Immature natural killer cell (primary cell): ENCODE results near the gene SLC30A10. TPM values are rescaled to one million over a fixed set of nuclear protein-coding genes. Genes with fewer than 3 reads are reported as not detected.
"Not testable (repeated sequence)": the region's sequence is repeated elsewhere in the genome, so short reads cannot be mapped to it uniquely, and the experiment has no call there.

Source experiments
- DNase-seq, 3 donors: peaks; one replicate each; pipeline ENCODE4 v3.0.0; 2022; ENCODE audit warnings: mixed read lengths in 1 of 3
- H3K27ac Mint-ChIP-seq, 6 donors: one replicate each; pipeline ENCODE4 v1.8.0; 2020; ENCODE audit warnings: mixed read lengths in 6 of 6, mild to moderate bottlenecking in 5 of 6, inconsistent platforms in 4 of 6, moderate library complexity in 3 of 6
- H3K27me3 Mint-ChIP-seq, 3 donors: one replicate each; pipeline ENCODE4 v1.8.0; 2020 to 2021; ENCODE audit warnings: low read depth in 3 of 3, mild to moderate bottlenecking in 3 of 3, mixed read lengths in 3 of 3, moderate library complexity in 3 of 3, inconsistent platforms in 1 of 3
- H3K36me3 Mint-ChIP-seq, 3 donors: one replicate each; pipeline ENCODE4 v1.8.0; 2020; ENCODE audit warnings: mixed read lengths in 3 of 3, inconsistent platforms in 2 of 3, mild to moderate bottlenecking in 2 of 3
- H3K4me1 Mint-ChIP-seq, 2 donors: one replicate each; pipeline ENCODE4 v1.8.0; 2020; ENCODE audit warnings: inconsistent platforms in 2 of 2, mild to moderate bottlenecking in 2 of 2, mixed read lengths in 2 of 2, moderate library complexity in 1 of 2
- H3K4me3 Mint-ChIP-seq, 5 donors: one replicate each; pipeline ENCODE4 v1.8.0; 2020; ENCODE audit warnings: mild to moderate bottlenecking in 5 of 5, mixed read lengths in 5 of 5, inconsistent platforms in 3 of 5, moderate library complexity in 3 of 5
- H3K9me3 Mint-ChIP-seq, 6 donors: one replicate each; pipeline ENCODE4 v1.8.0; 2020; ENCODE audit warnings: mild to moderate bottlenecking in 6 of 6, mixed read lengths in 6 of 6, inconsistent platforms in 4 of 6, moderate library complexity in 3 of 6
- polyA plus RNA-seq, 3 donors: library from polyadenylated mRNA; unstranded; fragments of 300-500 nt; fragmentation: Illumina TruSeq; gene quantifications; one replicate each; pipeline ENCODE4 v1.2.3, GENCODE V29; 2021

Gene SLC30A10
- not detected for polyA plus RNA-seq

DNA sequence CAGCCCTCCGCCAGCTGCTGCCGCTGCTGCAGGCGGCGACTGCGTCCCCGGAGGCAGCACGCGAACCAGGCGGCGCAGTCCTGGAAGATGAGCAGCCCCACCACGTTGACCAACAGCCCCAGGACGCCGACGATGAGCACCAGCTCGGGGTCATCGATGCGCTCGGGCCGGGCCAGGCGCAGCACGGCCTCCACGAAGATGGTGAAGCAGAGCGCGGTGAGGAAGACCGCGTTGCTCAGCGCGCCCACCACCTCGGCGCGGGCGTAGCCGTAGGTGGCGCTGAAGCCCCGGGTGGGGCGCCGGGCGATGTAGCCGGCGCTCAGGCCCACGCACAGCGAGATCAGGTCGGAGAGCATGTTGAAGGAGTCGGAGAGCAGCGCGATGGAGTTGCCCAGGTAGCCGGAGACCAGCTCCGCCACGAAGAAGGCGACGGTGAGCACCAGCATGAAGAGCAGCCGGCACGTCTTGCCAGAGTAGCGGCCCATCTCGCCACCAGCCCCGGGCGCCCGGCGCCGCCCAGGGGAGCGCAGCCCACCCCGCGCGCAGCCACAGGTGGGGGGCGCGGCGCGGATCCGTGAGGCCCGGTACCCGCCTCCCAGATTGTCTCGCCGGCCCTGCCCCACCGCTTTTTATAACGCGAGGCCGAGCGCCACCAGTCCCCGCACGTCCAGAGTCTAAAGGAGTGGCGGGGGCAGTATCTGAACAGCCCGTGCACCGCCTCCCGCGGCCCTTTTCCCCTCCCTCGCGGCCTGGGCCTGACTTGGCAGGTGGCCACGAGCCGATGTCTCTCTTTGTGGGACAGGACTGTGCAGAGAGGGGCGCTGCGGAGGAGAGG lies at the start of gene SLC30A10:
Gene SLC30A10 (minus strand): TSS at position 602 of the 835 bp plus-strand sequence. CDS start 117 bp downstream, at position 485.
- DNase-seq = no peak

DNA sequence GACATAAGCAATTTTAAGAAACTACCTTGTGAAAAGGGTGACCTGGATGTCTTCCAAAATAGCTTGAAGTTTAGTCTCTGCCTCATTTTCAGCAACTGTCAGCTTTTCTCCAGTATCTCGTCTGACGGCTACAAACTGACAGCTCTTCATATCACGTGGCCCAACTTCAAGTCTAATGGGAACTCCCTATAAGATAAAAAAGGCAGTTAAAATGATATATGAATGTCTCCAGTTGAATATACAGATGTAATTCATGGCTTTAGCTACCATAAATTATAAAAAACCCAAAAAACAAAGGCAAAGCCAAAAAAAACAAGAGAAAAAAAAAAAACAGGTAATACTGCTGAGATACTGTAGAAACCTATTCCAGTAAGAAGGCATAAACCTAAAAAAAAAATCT lies 44.9 kb upstream of the SLC30A10 start:
- Mint-ChIP-seq H3K27me3 (no peaks in the 10 kb centered on the region), H3K36me3 (peaks cover 21 to 49% (median 40%) of the 10 kb centered on the region in 3 donors), H3K4me3 (no peak overlapping the region), H3K4me1 (no peaks in the 10 kb centered on the region), H3K9me3 (no peaks in the 10 kb centered on the region), H3K27ac (no peak overlapping the region)
- DNase-seq = no peak

More for the DNA sequence above, at the start of gene SLC30A10:
- Mint-ChIP-seq H3K4me3 (peak within 1 kb of the TSS in 3 of 5 donors; percentile 11 to 73 (median 60)), H3K36me3 (no peaks in the 10 kb centered on the region), H3K27ac (no peak within 1 kb of the TSS), H3K4me1 (peaks cover 8 to 14% of the 10 kb centered on the region in 2 donors), H3K27me3 (peaks cover 9 to 20% (median 12%) of the 10 kb centered on the region in 3 donors), H3K9me3 (peaks cover 0 to 9% (median 0%) of the 10 kb centered on the region in 6 donors)

GRCh38 chr1:219967361-219967760 lies 39.0 kb upstream of the SLC30A10 start:
- no peaks in the 10 kb centered on the region for H3K9me3 Mint-ChIP-seq
- peak overlapping the region in 1 of 6 donors; percentile 17 for H3K27ac Mint-ChIP-seq
- H3K4me1 Mint-ChIP-seq = no peaks in the 10 kb centered on the region
- H3K4me3 Mint-ChIP-seq = no peak overlapping the region
- H3K36me3 Mint-ChIP-seq = peaks cover 15 to 25% (median 18%) of the 10 kb centered on the region in 3 donors
- peaks cover 0 to 3% (median 0%) of the 10 kb centered on the region in 3 donors for H3K27me3 Mint-ChIP-seq
- no peak for DNase-seq

- no peaks in the 10 kb centered on the region for H3K4me1 Mint-ChIP-seq
- H3K4me3 Mint-ChIP-seq = no peak overlapping the region
- no peak overlapping the region for H3K27ac Mint-ChIP-seq
- H3K27me3 Mint-ChIP-seq = peaks cover 0 to 3% (median 1%) of the 10 kb centered on the region in 3 donors
- no peaks in the 10 kb centered on the region for H3K9me3 Mint-ChIP-seq
- H3K36me3 Mint-ChIP-seq = peaks cover 15 to 25% (median 18%) of the 10 kb centered on the region in 3 donors
- no peak for DNase-seq
Observed at GRCh38 chr1:219966071-219966349, 37.7 kb upstream of the SLC30A10 start.

GRCh38 chr1:219965285-219966070 lies 37.1 kb upstream of the SLC30A10 start:
- peaks cover 15 to 25% (median 18%) of the 10 kb centered on the region in 3 donors for H3K36me3 Mint-ChIP-seq
- H3K4me3 Mint-ChIP-seq = no peak overlapping the region
- H3K27ac Mint-ChIP-seq = no peak overlapping the region
- no peaks in the 10 kb centered on the region for H3K4me1 Mint-ChIP-seq
- no peak for DNase-seq
- H3K27me3 Mint-ChIP-seq = peaks cover 0 to 3% (median 1%) of the 10 kb centered on the region in 3 donors
- no peaks in the 10 kb centered on the region for H3K9me3 Mint-ChIP-seq

- Mint-ChIP-seq H3K27ac (no peak overlapping the region), H3K36me3 (peaks cover 8 to 20% (median 9%) of the 10 kb centered on the region in 3 donors), H3K9me3 (no peaks in the 10 kb centered on the region), H3K4me3 (no peak overlapping the region), H3K27me3 (peaks cover 0 to 5% (median 1%) of the 10 kb centered on the region in 3 donors), H3K4me1 (no peaks in the 10 kb centered on the region)
- DNase-seq = no peak
Observed at GRCh38 chr1:219963432-219963831, 35.1 kb upstream of the SLC30A10 start.

DNA sequence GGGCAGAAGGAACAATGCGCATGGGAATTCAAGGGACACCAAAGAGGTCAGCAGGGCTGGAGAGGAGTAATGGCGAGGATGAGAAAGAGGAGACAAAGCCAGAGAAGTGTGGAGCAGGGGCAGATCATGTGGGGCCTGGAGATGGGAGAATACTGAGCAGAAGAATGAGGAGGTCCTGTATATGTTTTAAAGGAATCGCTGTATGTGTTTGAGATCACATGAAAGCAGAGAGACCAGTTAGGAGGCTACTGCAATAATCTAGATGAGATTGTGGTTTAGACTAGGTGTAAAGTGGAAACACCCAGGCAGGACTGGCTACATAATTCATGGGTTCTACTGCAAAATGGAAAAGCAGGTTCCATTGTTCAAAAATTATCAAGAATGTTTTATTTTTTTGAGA lies 33.3 kb upstream of the SLC30A10 start:
- Mint-ChIP-seq H3K27me3 (peaks cover 0 to 5% (median 1%) of the 10 kb centered on the region in 3 donors), H3K4me3 (no peak overlapping the region), H3K4me1 (no peaks in the 10 kb centered on the region), H3K36me3 (peaks cover 0 to 6% (median 0%) of the 10 kb centered on the region in 3 donors), H3K27ac (no peak overlapping the region), H3K9me3 (no peaks in the 10 kb centered on the region)
- no peak for DNase-seq

GRCh38 chr1:219959540-219960203 lies 31.3 kb upstream of the SLC30A10 start:
- Mint-ChIP-seq H3K27me3 (peaks cover 0 to 10% (median 1%) of the 10 kb centered on the region in 3 donors), H3K4me3 (no peak overlapping the region), H3K27ac (peak overlapping the region in 1 of 6 donors; percentile 81), H3K36me3 (peaks cover 0 to 6% (median 0%) of the 10 kb centered on the region in 3 donors), H3K9me3 (no peaks in the 10 kb centered on the region), H3K4me1 (no peaks in the 10 kb centered on the region)
- no peak for DNase-seq

DNA sequence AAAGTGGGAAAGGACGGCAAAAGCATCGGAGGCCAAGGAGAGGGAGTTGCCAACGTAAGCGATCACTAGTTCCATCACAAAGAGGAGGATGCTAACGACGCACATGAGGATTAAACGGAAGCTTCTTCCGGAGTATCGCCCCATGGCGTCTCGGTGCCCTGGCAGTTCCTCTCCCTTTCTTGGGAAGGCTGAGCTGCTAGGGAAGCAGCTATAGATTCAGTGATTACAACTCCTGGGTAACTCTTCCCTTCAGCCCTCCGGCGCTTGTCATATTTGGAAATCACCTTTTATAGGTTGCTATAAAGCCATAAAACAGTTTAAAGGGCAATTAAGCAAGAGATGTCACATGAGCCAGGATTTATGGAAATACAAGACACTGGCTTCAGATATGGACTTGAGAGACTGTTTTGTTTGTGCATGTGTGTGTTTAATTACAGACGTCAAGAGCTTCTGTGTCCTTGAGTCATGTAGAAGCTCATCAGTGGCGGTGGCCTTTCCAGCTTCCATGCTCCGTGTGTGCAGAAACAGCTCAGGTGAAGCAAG lies 30.6 kb upstream of the SLC30A10 start:
- peaks cover 0 to under 1% (median 0%) of the 10 kb centered on the region in 3 donors for H3K36me3 Mint-ChIP-seq
- no peak for DNase-seq
- H3K27ac Mint-ChIP-seq = no peak overlapping the region
- no peaks in the 10 kb centered on the region for H3K4me1 Mint-ChIP-seq
- H3K4me3 Mint-ChIP-seq = no peak overlapping the region
- H3K27me3 Mint-ChIP-seq = peaks cover 0 to 7% (median 3%) of the 10 kb centered on the region in 3 donors
- H3K9me3 Mint-ChIP-seq = no peaks in the 10 kb centered on the region

DNA sequence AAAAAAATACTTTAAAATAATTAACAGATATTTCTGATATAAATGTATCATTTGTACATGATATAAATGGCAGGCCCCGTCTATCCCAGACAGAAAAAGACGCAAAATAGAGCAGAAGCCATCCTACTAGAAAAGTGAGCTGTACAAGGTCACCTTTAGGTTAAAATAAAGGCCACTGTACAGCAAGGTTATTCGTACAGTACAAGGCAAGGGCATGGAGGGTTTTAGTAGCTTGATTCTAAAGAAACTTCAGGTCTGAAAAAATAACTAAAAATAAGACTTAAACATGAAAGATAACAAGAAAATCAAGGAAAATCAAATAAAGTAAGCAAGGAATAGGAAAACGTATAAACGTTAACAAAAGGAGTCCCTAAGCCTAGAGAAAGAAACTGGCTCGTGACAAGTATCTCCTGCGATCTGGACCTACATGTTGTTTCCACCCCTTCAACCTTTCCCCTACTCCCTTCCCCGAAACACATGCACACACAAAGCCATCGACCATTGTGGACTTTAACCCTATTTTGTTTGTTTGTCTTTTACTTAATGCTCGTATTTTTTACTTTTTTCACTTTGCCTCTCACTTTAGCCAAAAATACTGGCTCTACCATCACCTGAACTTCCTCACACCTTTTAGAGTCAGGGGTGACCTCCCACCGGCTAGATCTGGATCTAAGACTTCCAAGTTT lies 26.5 kb upstream of the SLC30A10 start:
- H3K36me3 Mint-ChIP-seq = no peaks in the 10 kb centered on the region
- no peak overlapping the region for H3K4me3 Mint-ChIP-seq
- no peak overlapping the region for H3K27ac Mint-ChIP-seq

DNA sequence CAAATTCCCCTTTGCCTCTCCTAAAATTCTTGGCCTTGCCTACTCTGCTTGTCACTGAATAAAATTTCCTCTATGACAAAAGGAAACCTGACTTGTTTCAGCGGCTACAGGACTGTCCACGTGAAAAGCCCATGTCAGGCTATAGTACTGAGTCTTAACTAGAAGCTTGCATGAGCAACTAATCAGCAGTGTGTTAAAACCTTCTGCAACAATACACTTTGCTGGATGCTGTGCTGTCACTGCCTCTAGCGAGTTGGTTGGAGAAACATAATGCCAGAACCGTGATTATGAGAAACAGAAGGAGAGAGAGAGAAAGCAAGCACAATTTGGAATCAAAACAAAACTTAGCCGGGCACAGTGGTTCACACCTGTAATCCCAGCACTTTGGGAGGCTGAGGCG lies 25.7 kb upstream of the SLC30A10 start:
- H3K27me3 Mint-ChIP-seq = peaks cover 0 to 5% (median 2%) of the 10 kb centered on the region in 3 donors
- no peak overlapping the region for H3K27ac Mint-ChIP-seq
- H3K4me3 Mint-ChIP-seq = no peak overlapping the region
- H3K4me1 Mint-ChIP-seq = no peaks in the 10 kb centered on the region
- no peaks in the 10 kb centered on the region for H3K36me3 Mint-ChIP-seq
- H3K9me3 Mint-ChIP-seq = no peaks in the 10 kb centered on the region
- no peak for DNase-seq

More for the DNA sequence above, 26.5 kb upstream of the SLC30A10 start:
- Mint-ChIP-seq H3K9me3 (no peaks in the 10 kb centered on the region), H3K4me1 (no peaks in the 10 kb centered on the region), H3K27me3 (peaks cover 0 to 7% (median 2%) of the 10 kb centered on the region in 3 donors)
- DNase-seq = no peak

GRCh38 chr1:219952361-219952760 lies 24.0 kb upstream of the SLC30A10 start:
- H3K4me1 Mint-ChIP-seq = no peaks in the 10 kb centered on the region
- H3K27me3 Mint-ChIP-seq = peaks cover 0 to 5% (median 2%) of the 10 kb centered on the region in 3 donors
- H3K27ac Mint-ChIP-seq = no peak overlapping the region
- DNase-seq = no peak
- no peak overlapping the region for H3K4me3 Mint-ChIP-seq
- no peaks in the 10 kb centered on the region for H3K9me3 Mint-ChIP-seq
- no peaks in the 10 kb centered on the region for H3K36me3 Mint-ChIP-seq

- not testable (repeated sequence) for H3K4me1 Mint-ChIP-seq, H3K9me3 Mint-ChIP-seq, H3K36me3 Mint-ChIP-seq, DNase-seq, H3K27me3 Mint-ChIP-seq, H3K27ac Mint-ChIP-seq, H3K4me3 Mint-ChIP-seq
Observed at GRCh38 chr1:219949227-219949626, 20.9 kb upstream of the SLC30A10 start.
